ENCODE data around the gene SFSWAP. TPM values are rescaled to one million over a fixed set of nuclear protein-coding genes. Genes with fewer than 3 reads are reported as not detected.

SFSWAP gene
- total and polyA plus RNA-seq, 2 of the 13 experiments (the other 11 are each of a cell fraction or from before 2014, with no cell fraction given): 17.1 to 27.7 TPM

- TF ChIP-seq ZNF30 (CRISPR knock-in tag; IDR thresholded peaks at IDR 0.05) (no peak), ZNF83 (CRISPR knock-in tag; IDR thresholded peaks at IDR 0.05; ENCODE audit: borderline replicate concordance) (no peak), LCORL (IDR thresholded peaks at IDR 0.05) (no peak; the same call in 1 of the 2 replicates), LCORL (CRISPR knock-in tag; IDR thresholded peaks at IDR 0.05) (no peak), CCAR2 (optimal IDR thresholded peaks at IDR 0.05; ENCODE audit: low read depth, low read length) (no peak), SAFB2 (CRISPR knock-in tag; IDR thresholded peaks at IDR 0.05; ENCODE audit: borderline replicate concordance, low read depth) (peak; percentile 66; the same call in 1 of the 2 replicates), MLXIP (CRISPR knock-in tag; IDR thresholded peaks at IDR 0.05; ENCODE audit: borderline replicate concordance) (no peak), ZNF879 (CRISPR knock-in tag; IDR thresholded peaks at IDR 0.05) (no peak), ARNT (IDR thresholded peaks at IDR 0.05) (no peak), NR2C2 (CRISPR knock-in tag; IDR thresholded peaks at IDR 0.05; ENCODE audit: borderline replicate concordance) (peak; percentile 78), SRSF9 (IDR thresholded peaks at IDR 0.05; ENCODE audit: borderline replicate concordance, insufficient read depth, low read depth, low read length, poor library complexity, severe bottlenecking) (no peak), SRF (IDR thresholded peaks at IDR 0.05; ENCODE audit: low read depth, low read length) (no peak), ZNF580 (CRISPR knock-in tag; IDR thresholded peaks at IDR 0.05; ENCODE audit: borderline replicate concordance, low read depth) (peak; percentile 84), ZNF468 (CRISPR knock-in tag; IDR thresholded peaks at IDR 0.05) (no peak), FIP1L1 (IDR thresholded peaks at IDR 0.05; ENCODE audit: borderline replicate concordance, insufficient read depth, low read depth, low read length) (no peak), ELF1 (CRISPR knock-in tag; IDR thresholded peaks at IDR 0.05) (peak; percentile 80)
- TF ChIP-seq, protein P1, sequence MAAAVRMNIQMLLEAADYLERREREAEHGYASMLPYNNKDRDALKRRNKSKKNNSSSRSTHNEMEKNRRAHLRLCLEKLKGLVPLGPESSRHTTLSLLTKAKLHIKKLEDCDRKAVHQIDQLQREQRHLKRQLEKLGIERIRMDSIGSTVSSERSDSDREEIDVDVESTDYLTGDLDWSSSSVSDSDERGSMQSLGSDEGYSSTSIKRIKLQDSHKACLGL (CRISPR knock-in tag; IDR thresholded peaks at IDR 0.05): peak; percentile 81
Measured at GRCh38 chr12:131710464-131711457, at the start of gene SFSWAP (continued).
